BJ (cell line): ENCODE measurements around the gene SEZ6L. TPM values are rescaled to one million over a fixed set of nuclear protein-coding genes. Genes with fewer than 3 reads are reported as not detected.

ENCODE experiments used
- CTCF ChIA-PET: fragments of 350-600 bp; formaldehyde crosslinking; extraction: SDS; loops from one replicate; lab custom pipeline; 2021; ENCODE audit warnings: antibody characterized with exemption, inconsistent platforms; lab: Yijun Ruan, JAX
- POLR2A ChIA-PET: fragments of 300-600 bp; sonication (Branson Sonifier 250); formaldehyde crosslinking; extraction: SDS; loops from one replicate; lab custom pipeline; 2021; ENCODE audit warnings: antibody characterized with exemption; lab: Charles Lee
- DNase-seq: peaks from one replicate; pipeline ENCODE4 v3.0.0-alpha.2; 2011; ENCODE audit warnings: low read depth
- H3K27me3 ChIP-seq: 2 replicates; pipeline ENCODE4 v1.6.0; 2011; ENCODE audit warnings: low read length; ENCODE audit not compliant: control insufficient read depth, insufficient read depth
- H3K36me3 ChIP-seq: 2 replicates; pipeline ENCODE4 v1.5.1; 2011; ENCODE audit warnings: low read length; ENCODE audit not compliant: control insufficient read depth, insufficient read depth
- H3K4me3 ChIP-seq: 2 replicates; pipeline ENCODE4 v1.5.1; 2011; ENCODE audit warnings: low read depth, mild to moderate bottlenecking, control low read depth, low read length
- polyA plus RNA-seq: library from polyadenylated mRNA; depleted of rRNA; stranded (reverse); fragments of >200 nt; gene quantifications from 2 replicates; pipeline ENCODE4 v1.2.3, GENCODE V29; 2011
- TF ChIP-seq, protein P1 (sequence below): IDR thresholded peaks from 2 replicates; pipeline ENCODE4 v1.5.1; 2011; ENCODE audit warnings: low read depth, mild to moderate bottlenecking, control low read depth, inconsistent platforms, low read length, moderate library complexity; ENCODE audit not compliant: insufficient read depth

Gene SEZ6L
- polyA plus RNA-seq, 1 experiment = 0.04 TPM

DNA sequence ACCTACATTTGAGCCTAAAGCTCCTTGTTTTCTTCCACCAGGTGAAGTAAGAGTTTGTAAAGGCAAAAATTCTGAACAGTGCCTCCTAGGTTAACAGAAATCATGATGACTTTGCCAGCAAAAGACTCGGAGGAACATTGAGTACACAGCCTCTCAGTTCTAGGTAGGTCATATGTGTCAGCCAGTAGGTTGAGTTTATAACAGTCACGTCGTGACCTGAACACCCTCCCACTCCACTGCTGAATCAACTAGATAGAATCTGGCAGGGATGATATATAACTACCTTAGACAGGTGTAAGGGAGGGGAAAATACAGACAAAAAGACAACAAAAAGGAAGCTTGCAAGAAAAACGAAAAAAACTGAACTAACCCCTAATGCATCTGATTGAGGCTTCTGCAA is 247.0 kb downstream of the SEZ6L start:
- CTCF ChIA-PET = interaction anchor here (0.9 to 2.3 kb wide), 6 partner anchors 11 to 50 kb away, joined by 3 to 8 read pairs (median 4); no protein-coding TSS in a partner anchor
- H3K4me3 ChIP-seq = no peak overlapping the region
- TF ChIP-seq, protein P1, sequence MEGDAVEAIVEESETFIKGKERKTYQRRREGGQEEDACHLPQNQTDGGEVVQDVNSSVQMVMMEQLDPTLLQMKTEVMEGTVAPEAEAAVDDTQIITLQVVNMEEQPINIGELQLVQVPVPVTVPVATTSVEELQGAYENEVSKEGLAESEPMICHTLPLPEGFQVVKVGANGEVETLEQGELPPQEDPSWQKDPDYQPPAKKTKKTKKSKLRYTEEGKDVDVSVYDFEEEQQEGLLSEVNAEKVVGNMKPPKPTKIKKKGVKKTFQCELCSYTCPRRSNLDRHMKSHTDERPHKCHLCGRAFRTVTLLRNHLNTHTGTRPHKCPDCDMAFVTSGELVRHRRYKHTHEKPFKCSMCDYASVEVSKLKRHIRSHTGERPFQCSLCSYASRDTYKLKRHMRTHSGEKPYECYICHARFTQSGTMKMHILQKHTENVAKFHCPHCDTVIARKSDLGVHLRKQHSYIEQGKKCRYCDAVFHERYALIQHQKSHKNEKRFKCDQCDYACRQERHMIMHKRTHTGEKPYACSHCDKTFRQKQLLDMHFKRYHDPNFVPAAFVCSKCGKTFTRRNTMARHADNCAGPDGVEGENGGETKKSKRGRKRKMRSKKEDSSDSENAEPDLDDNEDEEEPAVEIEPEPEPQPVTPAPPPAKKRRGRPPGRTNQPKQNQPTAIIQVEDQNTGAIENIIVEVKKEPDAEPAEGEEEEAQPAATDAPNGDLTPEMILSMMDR = no peak
- POLR2A ChIA-PET = no interaction called here
- H3K27me3 ChIP-seq = peaks cover 21% of the 10 kb centered on the region
- no peaks in the 10 kb centered on the region for H3K36me3 ChIP-seq
- DNase-seq = no peak

DNA sequence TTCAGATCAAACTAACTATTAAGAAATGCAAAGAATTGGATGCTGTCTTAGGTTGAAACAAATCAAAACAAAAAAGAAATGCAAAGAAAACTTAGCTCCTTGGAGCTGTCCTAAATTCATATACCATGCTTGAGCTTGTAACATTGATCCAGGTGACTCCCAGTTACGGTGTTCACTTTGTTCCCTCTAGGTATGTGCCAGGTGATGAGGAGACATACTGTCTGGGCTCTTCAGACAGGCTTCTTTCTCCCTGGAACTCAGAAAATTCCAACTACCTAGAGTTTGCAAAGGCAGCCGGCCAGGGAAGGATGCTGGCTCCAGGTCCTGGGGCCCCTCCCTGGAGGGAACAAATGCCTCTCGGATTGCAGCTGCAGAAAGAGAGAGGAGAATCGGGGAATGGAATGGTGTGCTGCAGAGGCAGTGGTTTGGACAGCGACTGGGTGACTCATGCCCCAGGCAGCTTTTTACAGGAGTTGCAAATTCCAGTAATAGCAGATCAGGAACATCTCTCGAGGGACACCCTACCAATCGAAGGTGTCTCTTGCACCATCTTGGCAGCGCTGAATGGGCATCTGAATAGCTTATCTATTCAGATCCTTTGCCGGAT is 247.5 kb downstream of the SEZ6L start:
- TF ChIP-seq, protein P1 = no peak

GRCh38 chr22:26417406-26417805 is 248.1 kb downstream of the SEZ6L start:
- DNase-seq = no peak
- ChIA-PET POLR2A (no interaction called here), CTCF (interaction anchor here (1.1 to 1.3 kb wide), 4 partner anchors 14 to 261 kb away, joined by 3 to 8 read pairs (median 4); no protein-coding TSS in a partner anchor)
- Histone ChIP-seq H3K36me3 (no peaks in the 10 kb centered on the region), H3K4me3 (no peak overlapping the region), H3K27me3 (peaks cover 16% of the 10 kb centered on the region)
- TF ChIP-seq, protein P1 = no peak

More for the DNA sequence above, 247.5 kb downstream of the SEZ6L start:
- Histone ChIP-seq H3K36me3 (no peaks in the 10 kb centered on the region), H3K27me3 (peaks cover 17% of the 10 kb centered on the region), H3K4me3 (no peak overlapping the region)
- ChIA-PET CTCF (interaction anchor here (0.9 to 2.3 kb wide), 7 partner anchors 12 to 262 kb away, joined by 3 to 8 read pairs (median 4); no protein-coding TSS in a partner anchor), POLR2A (no interaction called here)
- peak; percentile 48 for DNase-seq

GRCh38 chr22:26418620-26419019 is 249.4 kb downstream of the SEZ6L start:
- TF ChIP-seq, protein P1 = no peak

DNA sequence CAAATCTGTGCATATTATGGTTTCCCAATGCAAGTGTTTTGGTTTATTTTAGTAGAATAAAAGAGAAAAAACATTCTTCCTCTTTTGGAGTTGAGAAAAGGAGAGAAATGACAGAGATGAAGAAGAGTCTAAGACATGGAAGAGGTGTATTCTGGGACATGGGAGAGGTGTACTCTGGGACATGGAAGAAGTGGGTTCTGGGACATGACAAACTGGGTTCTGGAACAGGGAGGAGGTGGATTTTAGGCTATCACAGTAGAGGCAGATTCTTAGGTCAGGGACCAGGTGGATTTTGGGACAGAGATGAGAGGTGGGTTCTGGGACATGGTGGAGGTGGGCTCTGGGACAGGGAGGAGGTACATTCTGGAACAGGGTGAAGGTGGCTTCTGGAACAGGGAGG is 257.7 kb downstream of the SEZ6L start:
- CTCF ChIA-PET = no interaction called here
- no peak for DNase-seq
- POLR2A ChIA-PET = no interaction called here
- TF ChIP-seq, protein P1 = no peak
- Histone ChIP-seq H3K27me3 (peaks cover 3% of the 10 kb centered on the region; the same call in 1 of the 2 replicates), H3K36me3 (no peaks in the 10 kb centered on the region), H3K4me3 (no peak overlapping the region)

More at GRCh38 chr22:26418620-26419019, 249.4 kb downstream of the SEZ6L start:
- no peak for DNase-seq
- no peaks in the 10 kb centered on the region for H3K36me3 ChIP-seq
- ChIA-PET CTCF (interaction anchor here (0.8 to 2.1 kb wide), 3 partner anchors 12 to 44 kb away, joined by 3 to 7 read pairs (median 6); no protein-coding TSS in a partner anchor), POLR2A (no interaction called here)
- peaks cover 12% of the 10 kb centered on the region for H3K27me3 ChIP-seq
- H3K4me3 ChIP-seq = no peak overlapping the region
